Aorta (tissue), 5 donors: ENCODE results near the gene FAM204A. TPM values are rescaled to one million over a fixed set of nuclear protein-coding genes. Genes with fewer than 3 reads are reported as not detected.

Experiments used
- ATAC-seq: fragments of 200-7000 bp; cut with Tn5 transposase; one replicate; pipeline ENCODE4 v1.9.1; 2022; ENCODE audit warnings: moderate library complexity; ENCODE audit not compliant: low FRiP score
- DNase-seq, 2 donors: peaks; one replicate each; pipeline ENCODE4 v3.0.0-alpha.2; 2020
- H3K27ac ChIP-seq, 2 donors: one replicate each; pipeline ENCODE4 v1.5.1; 2013; ENCODE audit warnings: low read length in 2 of 2, mild to moderate bottlenecking in 2 of 2, moderate library complexity in 2 of 2, control low read depth in 1 of 2, inconsistent platforms in 1 of 2, low read depth in 1 of 2
- H3K27me3 ChIP-seq, 2 donors: one replicate each; pipeline ENCODE4 v1.6.1; 2013; ENCODE audit warnings: control low read depth in 1 of 2, low read length in 1 of 2, mild to moderate bottlenecking in 1 of 2, moderate library complexity in 1 of 2; ENCODE audit not compliant: insufficient read depth in 2 of 2, control insufficient read depth in 1 of 2
- H3K36me3 ChIP-seq, 2 donors: one replicate each; pipeline ENCODE4 v1.6.1; 2013; ENCODE audit warnings: control low read depth in 1 of 2, low read length in 1 of 2, mild to moderate bottlenecking in 1 of 2; ENCODE audit not compliant: insufficient read depth in 2 of 2, control insufficient read depth in 1 of 2
- H3K4me1 ChIP-seq, 2 donors: one replicate each; pipeline ENCODE4 v1.6.1; 2013; ENCODE audit warnings: low read length in 2 of 2, control low read depth in 1 of 2, mild to moderate bottlenecking in 1 of 2, moderate library complexity in 1 of 2; ENCODE audit not compliant: insufficient read depth in 2 of 2, control insufficient read depth in 1 of 2
- H3K4me3 ChIP-seq, 2 donors: one replicate each; pipeline ENCODE4 v1.5.1; 2013; ENCODE audit warnings: low read length in 2 of 2, control low read depth in 1 of 2, mild to moderate bottlenecking in 1 of 2
- H3K9me3 ChIP-seq: one replicate; pipeline ENCODE4 v1.6.1; 2013; ENCODE audit warnings: mild to moderate bottlenecking, low read length; ENCODE audit not compliant: control insufficient read depth
- WGBS, 2 donors: extraction: QIAGEN DNeasy Blood & Tissue Kit; methylation state at CpG; one replicate each; pipeline ENCODE4 v1.1.7; 2013; 5-methylcytosine and 5-hydroxymethylcytosine counted together
- intact Hi-C, 2 donors: fragments of 100-400 bp; cut with DNase I; formaldehyde crosslinking; loops; one replicate each; pipeline versions ENCODE4 v1.14.2 to v1.15.0; 2022
- polyA plus RNA-seq, 2 donors: library from polyadenylated mRNA; stranded (reverse); fragments of 200-250 nt; gene quantifications; one replicate each; pipeline ENCODE4 v1.2.3, GENCODE V29; 2013
- total RNA-seq, 2 donors: library from RNA; stranded (reverse); fragmentation: NEBNext Ultra II Directional; extraction: Animal tissue kit (Norgen Biotek cat#: 25700); gene quantifications; one replicate each; pipeline ENCODE4 v1.2.1, GENCODE V29; 2021
- donor health status: healthy with polysubstance abuse.
- donor health status: Bipolar disorder and iron deficiency.
- donor health status: DM: no; HTN: no; CAD: no.
- donor health status: DM: no; HTN: no; CAD: no.
- donor health status: DM: yes; HTN: yes; CAD: no.

Gene FAM204A
- total and polyA plus RNA-seq, 4 donors: 54.4 to 117 (median 63.5) TPM

- Histone ChIP-seq H3K27ac (no peak overlapping the region), H3K4me3 (no peak overlapping the region)
- intact Hi-C loops: no loop called here
These were observed 85.9 kb downstream of the FAM204A start for GRCh38 chr10:118256209-118256608.

GRCh38 chr10:118255355-118255754, 86.8 kb downstream of the FAM204A start:
- no peaks in the 10 kb centered on the region for H3K9me3 ChIP-seq
- DNase-seq (no peak), ATAC-seq (no peak)
- H3K4me1 ChIP-seq: no peaks in the 10 kb centered on the region
- H3K27me3 ChIP-seq: peaks cover 0 to 3% of the 10 kb centered on the region in 2 donors
- H3K36me3 ChIP-seq: no peaks in the 10 kb centered on the region
- WGBS, 2 donors: 79 to 83% methylated on average over 8 of the region's 8 CpGs
- no peak overlapping the region for H3K4me3 ChIP-seq
- intact Hi-C loops: no loop called here
- no peak overlapping the region for H3K27ac ChIP-seq

More at GRCh38 chr10:118256209-118256608, 85.9 kb downstream of the FAM204A start:
- H3K27me3 ChIP-seq: peaks cover 0 to 3% of the 10 kb centered on the region in 2 donors
- DNase-seq: no peak
- WGBS, 2 donors: 65 to 75% methylated on average over 5 of the region's 5 CpGs
- no peaks in the 10 kb centered on the region for H3K36me3 ChIP-seq
- no peaks in the 10 kb centered on the region for H3K4me1 ChIP-seq
- ATAC-seq: no peak
- H3K9me3 ChIP-seq: no peaks in the 10 kb centered on the region

DNA sequence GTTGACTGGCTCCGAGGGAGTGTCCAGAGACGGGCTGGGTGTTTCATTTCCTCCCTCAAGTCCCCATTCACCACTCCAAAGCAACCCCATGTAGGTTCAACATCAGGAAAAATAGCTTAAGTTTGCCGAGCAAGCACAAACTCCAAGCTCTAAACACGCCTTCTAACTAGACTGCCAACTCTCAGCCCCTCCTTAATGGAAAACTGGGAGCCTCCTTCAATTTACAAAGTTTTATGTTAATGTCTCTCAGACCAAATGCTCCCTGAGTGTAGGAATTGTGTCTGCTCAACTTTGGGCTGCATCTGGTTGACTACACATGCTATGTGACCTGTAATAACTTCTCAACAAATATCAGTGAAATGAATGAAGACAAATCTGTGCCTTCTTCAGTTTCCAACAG, 87.5 kb downstream of the FAM204A start:
- no peak overlapping the region for H3K4me3 ChIP-seq
- DNase-seq (no peak), ATAC-seq (no peak)
- no peak overlapping the region for H3K27ac ChIP-seq
- H3K36me3 ChIP-seq: no peaks in the 10 kb centered on the region
- intact Hi-C loops: no loop called here
- WGBS, 2 donors: 73 to 76% methylated on average over 4 of the region's 4 CpGs
- no peaks in the 10 kb centered on the region for H3K9me3 ChIP-seq
- no peaks in the 10 kb centered on the region for H3K4me1 ChIP-seq
- H3K27me3 ChIP-seq: peaks cover 0 to 3% of the 10 kb centered on the region in 2 donors

- Histone ChIP-seq H3K36me3 (no peaks in the 10 kb centered on the region), H3K4me1 (no peaks in the 10 kb centered on the region), H3K27me3 (no peaks in the 10 kb centered on the region), H3K9me3 (no peaks in the 10 kb centered on the region), H3K4me3 (no peak overlapping the region), H3K27ac (no peak overlapping the region)
- DNase-seq (no peak), ATAC-seq (no peak)
- WGBS, 2 donors: 67 to 77% methylated on average over 7 of the region's 7 CpGs
- intact Hi-C loops: no loop called here
These were observed 88.7 kb downstream of the FAM204A start for GRCh38 chr10:118253397-118253796.

DNA sequence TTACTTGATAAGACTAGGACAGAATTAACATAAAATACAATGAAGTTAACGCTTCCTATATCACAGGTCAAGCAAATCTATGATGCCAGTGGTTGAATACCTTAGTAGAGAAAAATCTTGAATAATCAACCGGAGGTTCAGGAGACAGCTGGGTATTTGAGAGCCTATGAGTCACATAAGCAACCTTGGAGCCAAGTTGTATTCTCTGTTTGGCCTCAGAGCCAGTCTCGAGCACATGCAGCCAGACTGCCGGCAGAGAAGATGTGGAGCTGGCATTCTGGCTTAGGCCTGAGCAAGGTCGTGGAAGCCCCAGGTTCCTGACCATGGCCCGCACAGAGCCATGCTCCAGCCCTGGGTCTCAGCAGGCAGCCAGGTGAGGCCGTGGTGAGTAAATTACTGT, 90.3 kb downstream of the FAM204A start:
- Histone ChIP-seq H3K27me3 (no peaks in the 10 kb centered on the region), H3K9me3 (no peaks in the 10 kb centered on the region), H3K36me3 (no peaks in the 10 kb centered on the region), H3K4me1 (no peaks in the 10 kb centered on the region), H3K4me3 (no peak overlapping the region), H3K27ac (no peak overlapping the region)
- ATAC-seq (no peak), DNase-seq (no peak)
- WGBS, 2 donors: 50 to 51% methylated on average over 7 of the region's 7 CpGs
- intact Hi-C loops: no loop called here

DNA sequence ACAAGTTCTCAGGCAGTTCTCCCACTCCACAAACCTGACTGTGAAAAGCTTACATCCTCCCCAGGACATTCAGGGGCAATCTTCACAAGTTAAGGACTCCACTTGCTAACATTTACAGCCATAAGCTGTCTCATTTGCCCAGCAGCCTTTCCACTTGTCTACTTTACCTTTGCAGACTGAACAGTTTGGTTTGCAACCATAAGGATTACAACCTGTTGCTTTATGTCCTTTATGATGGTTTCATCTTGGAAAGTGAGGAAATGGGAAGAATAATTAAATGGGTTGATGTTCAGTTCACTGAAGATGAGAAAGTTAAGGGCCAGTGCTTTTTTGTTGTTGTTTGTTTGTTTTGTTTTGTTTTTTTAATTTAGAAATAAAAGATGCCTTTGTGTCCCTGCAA, 92.4 kb downstream of the FAM204A start:
- DNase-seq (no peak), ATAC-seq (no peak)
- intact Hi-C loops: loop anchor here (10.0 kb wide), 2 partner anchors 715 to 1035 kb away; no protein-coding TSS in a partner anchor
- no peaks in the 10 kb centered on the region for H3K27me3 ChIP-seq
- H3K36me3 ChIP-seq: no peaks in the 10 kb centered on the region
- no peaks in the 10 kb centered on the region for H3K4me1 ChIP-seq
- no peak overlapping the region for H3K4me3 ChIP-seq
- H3K27ac ChIP-seq: no peak overlapping the region
- no peaks in the 10 kb centered on the region for H3K9me3 ChIP-seq
